Activated naive CD4-positive, alpha-beta T cell treated with anti-CD3 and anti-CD28 coated beads, Interleukin-2, amount 50 U/mL, for 16 hours (primary cell): ENCODE results near the gene GRIK4.

Source experiments
- DNase-seq: peaks from one replicate; pipeline ENCODE4 v3.0.0-alpha.2; 2020

GRIK4 gene

DNA sequence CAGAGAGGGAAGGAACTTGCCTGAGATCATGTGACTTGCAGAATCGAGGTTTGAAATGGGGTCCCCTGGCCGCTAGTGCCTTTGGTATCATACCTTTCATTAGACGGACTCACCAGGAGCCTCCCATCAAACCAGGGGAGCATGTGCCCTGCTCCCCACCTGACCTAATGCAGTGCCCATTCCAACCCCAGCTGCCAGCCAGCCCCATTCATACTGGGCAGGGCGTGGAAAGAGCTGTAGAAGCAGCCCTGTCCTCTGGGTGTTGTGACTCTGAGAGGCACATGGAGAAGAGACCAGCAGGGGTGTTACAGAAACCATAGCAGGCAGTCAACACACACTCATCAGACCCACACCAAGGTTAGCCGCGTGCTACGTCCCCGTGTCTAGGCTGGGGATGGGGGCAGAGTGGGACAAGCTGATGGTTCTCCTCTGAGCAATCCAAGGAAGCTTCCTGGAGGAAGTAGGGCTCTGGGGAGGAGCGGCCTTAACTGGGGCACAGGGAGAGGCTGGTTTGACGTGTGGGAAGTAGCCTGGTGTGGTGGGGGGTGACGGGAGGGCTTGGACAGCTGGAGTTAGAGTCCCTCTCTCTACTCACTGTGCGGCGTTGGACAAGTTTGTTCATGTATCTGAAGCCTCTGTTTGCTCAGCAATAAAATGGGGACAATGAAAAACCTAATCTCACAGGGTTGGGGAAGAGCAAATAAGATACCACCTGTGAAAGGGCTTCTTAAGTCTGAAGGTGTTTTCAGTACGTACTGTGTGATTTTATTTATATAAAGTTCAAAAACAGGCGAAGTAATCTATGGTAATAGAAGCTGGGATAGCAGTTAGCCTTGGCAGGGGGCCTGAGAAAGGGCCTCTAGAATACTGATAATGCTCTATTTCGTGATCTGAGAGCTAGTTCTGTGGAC, 14.0 kb downstream of the GRIK4 start:
- DNase-seq = no peak

DNA sequence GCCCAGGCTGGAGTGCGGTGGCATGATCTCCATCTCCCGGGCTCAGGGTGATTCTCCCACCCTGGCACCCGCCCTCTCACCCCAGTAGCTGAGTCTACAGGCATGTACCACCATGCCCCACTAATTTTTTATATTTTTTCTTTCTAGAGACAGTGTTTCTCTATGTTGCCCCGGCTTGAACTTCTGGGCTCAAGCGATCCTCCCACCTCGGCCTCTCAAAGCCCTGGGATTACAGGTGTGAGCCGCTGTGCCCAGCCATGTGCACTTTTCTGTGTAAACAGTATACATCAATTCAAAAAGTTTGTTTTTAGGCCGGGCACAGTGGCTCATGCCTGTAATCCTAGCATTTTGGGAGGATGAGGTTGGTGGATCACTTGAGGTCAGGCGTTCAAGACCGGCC, 14.7 kb downstream of the GRIK4 start:
- no peak for DNase-seq

DNA sequence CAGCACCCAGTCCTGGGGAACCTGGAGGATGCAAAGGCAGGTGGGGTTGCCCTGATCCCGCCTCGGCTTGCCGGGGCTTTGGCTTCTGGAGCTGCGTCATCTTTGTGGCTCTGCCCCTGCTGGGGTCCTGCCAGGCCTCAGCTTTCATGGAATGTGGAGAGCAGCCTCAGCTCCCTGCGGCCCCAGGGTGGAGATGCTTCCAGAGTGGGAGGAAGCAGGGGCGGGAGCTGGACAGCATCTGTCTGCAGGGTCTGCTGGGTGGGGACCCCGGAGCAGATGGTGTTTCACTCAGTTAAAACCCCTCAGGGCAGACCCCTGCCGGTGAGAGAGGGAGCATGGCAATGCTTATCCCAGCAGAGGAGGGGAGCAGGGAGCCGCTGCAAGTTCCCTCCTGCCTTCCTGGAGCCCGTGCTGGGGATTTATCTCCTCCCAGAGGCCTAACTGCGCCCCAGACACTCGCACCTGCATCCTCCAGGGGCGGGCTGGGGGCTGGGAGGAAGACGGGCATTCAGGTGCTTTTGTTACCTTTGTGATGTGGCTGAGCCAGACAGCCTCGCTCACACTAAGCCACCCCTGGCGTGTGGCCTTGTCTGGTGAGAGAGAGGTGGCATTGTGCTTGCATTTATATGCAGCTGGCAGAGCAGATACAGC, 15.7 kb downstream of the GRIK4 start:
- no peak for DNase-seq

DNA sequence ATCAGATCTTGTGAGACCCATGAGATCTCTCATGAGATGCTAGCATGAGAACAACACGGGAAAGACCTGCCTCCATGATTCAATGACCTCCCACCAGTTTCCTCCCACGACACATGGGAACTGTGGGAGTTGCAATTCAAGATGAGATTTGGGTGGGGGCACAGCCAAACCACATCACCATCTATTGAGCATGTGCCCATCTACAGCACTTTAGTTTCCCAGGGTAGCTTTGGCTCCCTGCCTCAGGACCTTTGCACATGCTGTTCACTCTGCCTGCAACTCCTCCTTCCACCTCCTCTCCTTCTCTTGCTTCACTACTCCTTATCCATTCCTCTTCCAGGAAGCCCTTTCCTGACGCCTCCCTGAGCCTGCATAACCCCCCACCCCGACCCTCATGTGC, 17.2 kb downstream of the GRIK4 start:
- no peak for DNase-seq

DNA sequence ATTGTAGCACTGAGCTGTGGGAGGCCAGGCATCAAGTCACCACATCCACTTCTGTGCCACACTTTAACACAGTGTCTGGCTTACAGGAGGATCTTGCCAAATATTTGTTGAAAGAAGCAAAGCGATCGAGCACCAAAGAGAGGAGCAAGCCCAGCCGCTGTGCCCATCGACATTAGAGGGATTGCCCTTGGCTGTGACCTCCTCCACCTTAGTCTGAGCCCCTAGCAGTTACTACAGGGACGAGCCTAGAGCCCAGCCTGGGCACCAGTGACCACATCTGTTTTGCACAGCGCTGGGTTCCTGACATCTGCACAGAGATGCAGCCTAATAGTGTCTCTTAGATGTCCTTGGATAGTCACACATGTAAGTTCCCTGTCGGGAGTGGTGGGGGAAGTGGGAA, 17.7 kb downstream of the GRIK4 start:
- no peak for DNase-seq

DNA sequence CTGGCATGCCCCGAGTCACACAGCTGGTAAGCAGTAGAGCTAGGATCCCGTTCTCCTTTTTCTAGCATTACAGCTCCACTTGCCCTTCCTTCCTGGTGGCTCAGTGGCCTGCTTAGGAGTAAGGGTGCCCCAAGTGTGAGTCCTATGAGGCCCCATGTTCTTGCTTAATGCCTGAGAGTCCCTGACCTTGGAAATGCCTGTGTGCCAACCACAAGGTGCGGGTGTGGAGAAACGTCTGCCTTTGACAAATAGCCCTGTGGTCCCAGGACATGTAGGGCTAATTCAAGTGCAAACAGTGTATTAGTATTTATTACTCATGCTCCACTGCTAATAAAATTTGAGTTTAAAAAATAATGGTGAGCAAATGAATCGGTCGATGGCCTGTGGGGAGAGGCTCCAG, 18.4 kb downstream of the GRIK4 start:
- DNase-seq = no peak

DNA sequence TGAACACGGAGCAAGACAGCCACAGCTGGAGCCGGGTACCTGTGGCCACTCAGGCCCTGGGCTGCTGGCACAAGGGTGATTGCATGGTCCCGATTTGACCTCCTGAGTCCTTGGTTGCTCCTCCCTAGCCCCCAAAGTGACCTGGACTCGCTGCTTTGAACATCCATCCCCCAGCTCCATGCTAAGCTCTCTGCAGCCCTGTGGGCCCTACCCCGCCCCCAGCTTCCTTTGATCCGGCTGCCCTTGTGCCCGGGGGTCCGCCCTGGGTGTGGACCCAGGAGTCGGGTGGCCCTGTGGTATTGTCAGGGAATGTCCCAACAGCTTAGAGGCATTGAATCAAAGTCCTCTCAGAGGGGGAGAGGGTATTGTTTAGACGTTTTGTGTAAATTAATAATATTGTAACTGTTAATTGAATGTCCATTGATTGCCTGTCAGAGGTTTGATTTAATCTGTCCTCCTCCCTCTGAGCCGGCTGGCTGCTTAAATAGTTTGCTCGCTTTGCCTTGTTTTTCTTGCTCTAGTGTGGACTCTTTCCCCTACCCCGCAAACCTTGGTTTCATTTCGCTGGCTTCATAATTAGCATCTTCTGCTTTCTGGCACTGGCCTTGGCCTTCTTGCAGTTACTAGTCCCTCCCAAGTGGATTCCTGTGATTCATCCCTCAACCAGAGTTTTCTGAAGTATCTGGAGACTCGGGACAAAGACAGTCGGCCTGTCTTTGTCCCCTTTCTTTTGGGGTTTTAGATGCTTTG, 20.7 kb downstream of the GRIK4 start:
- no peak for DNase-seq

DNA sequence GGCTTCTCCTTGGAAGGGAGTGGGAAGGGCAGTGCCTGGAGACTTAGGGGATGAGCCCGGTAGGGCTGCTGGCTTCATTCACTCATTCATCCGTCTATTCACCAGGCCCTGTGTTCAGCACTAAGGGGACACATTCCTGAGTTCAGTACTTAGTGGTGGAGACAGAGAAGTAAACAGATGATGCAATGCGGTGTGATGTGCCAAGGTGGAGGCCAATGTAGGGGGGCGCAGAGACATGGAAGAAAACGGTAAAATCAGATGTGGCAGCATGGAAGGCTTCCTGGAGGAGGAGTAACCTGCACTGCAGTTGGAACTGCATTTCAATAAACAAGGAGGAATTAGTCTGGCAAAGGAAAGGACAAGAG, 21.3 kb downstream of the GRIK4 start:
- no peak for DNase-seq

DNA sequence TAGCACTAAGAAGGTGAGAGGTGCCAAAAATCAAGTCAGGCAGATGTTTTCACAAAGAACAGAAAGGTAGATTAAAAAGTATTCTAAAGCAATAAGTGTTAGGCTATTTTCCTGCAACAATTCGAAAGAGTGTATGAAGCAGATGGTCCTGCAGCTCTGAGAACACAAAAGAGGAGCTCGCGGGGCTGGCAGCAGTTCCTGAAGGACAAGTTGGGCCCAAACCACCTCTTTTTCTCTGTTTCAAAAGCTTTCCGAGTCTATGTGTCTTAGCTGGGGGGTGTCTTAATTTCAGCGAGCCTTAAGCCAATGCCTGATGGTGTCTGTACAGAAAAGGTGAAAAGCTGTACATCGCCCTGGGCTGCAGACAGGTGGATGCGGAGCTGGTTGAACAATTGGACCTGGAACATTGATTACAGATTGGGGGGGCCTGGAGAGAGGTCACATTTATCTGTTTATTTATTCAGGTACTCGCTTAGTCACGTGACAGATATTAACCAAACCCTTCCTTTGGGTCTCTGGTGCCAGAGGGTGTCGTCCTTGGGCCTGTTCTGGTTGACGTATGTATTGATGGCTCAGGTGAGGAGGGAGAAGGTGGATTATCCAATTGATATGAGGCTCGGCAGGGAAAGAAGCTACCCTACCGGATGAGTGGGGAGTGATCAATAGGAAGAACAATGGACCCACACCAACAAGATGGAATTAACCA, 24.7 kb downstream of the GRIK4 start:
- DNase-seq = no peak

DNA sequence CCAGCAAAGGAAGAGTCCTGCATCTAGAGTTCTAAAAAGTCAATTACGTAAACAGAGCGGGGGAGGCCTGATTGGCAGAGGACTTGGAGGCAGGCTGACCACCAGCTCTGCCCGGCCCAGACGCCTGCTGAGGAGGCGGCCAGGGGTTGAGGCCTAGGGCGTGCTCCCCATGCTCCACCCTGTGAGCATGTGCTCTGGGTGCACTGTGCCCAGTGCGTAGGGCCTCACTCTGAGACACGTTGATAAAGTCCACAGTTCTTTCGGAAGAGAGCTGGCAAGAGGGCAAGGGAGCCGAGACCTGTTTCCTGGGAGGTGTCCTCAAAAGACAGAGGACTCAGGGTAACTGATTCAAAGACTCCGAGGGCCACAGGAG, 25.2 kb downstream of the GRIK4 start:
- DNase-seq = no peak

DNA sequence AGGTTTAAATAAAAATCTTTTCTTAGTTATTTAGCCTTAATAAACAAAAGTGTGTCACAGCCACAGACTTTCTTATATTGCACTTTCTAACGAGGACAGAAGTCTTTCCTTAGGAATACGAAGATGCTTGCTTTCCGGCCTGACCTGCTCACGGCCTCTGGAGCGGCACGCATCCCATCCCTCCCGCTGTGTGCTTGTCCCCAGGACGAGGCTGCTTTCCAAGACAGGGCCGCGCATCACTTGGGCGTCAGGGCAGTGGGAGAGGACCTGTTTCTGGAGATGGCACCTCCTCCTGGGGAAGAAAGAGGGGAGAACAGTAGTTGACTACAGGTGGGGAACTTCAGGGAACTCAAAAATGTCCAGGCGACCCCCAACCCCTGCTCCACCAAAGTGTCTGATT, 26.4 kb downstream of the GRIK4 start:
- no peak for DNase-seq

DNA sequence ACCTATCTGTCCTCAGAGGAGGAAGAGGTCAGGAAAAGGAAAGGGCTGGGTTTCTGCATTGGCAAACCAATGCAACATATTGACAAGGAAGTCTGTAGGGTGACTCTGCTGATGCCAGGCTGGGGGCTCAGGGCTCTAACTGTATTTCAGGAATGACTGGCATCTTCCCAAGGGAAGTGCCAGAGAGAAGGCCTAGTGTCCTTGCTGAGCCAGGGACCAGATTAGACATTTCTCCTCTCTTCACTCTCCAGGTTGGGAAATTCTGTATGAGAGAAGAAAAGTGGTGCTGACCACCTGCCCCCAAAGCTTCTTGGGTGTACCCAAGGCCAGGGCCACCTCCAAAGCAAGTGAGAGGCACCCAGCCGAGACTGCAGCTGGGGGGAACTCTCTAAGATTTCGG, 27.2 kb downstream of the GRIK4 start:
- no peak for DNase-seq

DNA sequence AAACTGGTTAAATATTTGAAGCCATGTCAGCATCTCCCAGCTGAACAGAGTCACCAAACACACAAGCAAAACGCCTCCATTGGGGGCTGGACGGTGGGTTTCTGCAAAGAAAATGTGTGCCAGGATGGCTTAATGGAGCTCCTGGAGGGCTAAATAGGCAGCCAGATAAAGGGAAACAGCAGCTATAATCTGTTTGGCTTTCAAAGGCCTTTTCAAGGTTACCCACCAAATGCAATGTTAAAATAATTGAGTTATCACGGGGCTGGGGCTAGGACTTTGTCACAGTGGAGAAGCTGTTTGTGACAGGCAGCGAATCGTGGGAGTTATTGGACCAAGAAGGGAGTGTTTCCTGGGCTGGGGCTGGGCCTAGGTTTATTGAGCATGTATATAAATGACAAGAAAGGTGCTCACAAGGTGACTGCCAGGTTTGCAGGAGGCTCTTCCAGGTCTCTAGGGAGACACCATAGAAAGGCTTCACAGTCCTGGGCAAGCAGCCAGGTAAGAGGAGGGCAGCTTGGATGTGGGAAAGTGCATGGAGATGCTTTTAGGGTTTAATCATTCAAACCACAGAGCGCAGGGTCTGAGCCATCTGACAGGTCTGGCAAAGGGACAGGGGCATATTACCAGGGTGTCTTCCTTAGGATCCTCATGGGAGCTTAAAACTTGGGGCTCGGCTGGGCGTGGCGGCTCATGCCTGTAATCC, 28.3 kb downstream of the GRIK4 start:
- no peak for DNase-seq

DNA sequence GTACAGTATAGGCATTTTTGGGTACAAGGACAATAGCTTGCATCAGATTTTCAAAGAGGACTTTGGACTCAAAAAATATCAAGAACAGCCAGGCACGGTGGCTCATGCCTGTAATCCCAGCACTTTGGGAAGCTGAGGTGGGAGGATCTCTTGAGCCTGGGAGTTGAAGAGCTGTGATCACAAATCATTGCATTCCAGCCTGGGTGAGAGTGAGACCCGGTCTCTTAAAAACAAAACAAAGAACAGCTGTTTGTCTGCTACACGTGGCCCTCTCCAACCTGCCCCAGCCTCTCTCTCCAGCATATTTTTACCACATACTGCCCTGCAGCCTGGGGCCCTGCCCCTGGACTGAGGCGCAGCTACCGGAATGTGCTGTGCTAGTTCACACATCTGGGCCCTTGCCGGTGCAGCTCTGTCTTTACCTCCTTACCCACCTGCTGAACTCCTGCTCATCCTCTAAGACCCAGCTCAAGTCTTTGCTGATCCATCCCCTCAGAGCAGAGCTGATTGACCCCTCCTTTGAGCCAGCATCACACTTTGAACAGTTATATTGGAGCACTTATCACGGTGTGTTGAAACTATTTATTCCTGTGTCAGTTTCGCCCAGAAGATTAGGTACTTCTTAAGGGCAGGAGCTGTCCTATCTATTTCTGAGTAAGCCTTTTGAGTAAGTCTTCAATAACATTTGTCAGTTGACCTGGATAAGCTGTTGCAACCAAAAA, 29.4 kb downstream of the GRIK4 start:
- DNase-seq = no peak

DNA sequence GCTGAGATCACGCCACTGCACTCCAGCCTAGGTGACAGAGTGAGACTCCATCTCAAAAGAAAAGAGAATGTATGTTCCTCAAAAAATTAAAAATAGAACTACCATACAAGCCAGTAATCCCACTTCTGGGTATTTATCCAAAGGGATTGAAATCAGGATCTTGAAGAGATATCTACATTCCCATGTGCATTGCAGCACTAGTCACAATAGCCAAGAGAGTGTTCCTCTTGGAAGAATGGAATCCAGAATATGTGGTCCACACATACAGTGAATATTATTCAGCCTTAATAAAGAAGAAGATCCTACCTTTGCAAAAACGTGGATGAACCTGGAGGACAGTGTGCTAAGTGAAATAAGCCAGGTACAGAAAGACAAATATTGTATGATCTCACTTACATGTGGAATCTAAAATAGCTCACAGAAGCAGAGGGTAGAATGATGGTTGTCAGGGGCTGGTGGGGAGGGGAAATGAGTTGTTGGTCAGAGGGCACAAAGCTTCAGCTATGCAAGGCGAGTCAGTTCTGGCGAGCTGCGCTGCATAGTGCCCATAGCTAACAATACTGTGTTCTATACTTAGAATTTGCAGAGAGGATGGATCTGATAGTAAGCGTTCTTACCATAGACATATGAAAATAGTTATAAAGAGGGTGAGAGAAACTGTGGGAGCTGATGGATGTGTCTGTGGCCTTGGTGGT, 32.1 kb downstream of the GRIK4 start:
- no peak for DNase-seq

DNA sequence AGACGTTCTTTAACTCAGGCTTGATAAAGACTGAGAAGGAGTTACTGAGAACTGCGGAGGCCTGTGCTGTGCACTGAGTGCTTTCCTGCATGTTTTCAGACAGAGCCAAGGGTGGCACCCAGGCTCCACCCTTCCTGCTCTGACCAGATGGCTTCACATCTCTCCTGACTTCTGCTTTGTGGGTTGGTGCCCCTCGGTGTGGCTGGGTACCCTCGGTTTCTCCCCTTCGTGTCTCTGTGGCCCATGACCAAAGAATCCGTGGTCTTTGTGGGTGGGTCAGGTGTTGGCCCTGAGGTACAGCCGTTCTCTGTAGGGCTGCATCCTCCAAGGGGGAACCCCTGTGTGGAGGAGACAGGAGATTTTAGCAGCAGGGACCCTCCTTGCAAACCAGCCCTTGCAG, 34.3 kb downstream of the GRIK4 start:
- no peak for DNase-seq

DNA sequence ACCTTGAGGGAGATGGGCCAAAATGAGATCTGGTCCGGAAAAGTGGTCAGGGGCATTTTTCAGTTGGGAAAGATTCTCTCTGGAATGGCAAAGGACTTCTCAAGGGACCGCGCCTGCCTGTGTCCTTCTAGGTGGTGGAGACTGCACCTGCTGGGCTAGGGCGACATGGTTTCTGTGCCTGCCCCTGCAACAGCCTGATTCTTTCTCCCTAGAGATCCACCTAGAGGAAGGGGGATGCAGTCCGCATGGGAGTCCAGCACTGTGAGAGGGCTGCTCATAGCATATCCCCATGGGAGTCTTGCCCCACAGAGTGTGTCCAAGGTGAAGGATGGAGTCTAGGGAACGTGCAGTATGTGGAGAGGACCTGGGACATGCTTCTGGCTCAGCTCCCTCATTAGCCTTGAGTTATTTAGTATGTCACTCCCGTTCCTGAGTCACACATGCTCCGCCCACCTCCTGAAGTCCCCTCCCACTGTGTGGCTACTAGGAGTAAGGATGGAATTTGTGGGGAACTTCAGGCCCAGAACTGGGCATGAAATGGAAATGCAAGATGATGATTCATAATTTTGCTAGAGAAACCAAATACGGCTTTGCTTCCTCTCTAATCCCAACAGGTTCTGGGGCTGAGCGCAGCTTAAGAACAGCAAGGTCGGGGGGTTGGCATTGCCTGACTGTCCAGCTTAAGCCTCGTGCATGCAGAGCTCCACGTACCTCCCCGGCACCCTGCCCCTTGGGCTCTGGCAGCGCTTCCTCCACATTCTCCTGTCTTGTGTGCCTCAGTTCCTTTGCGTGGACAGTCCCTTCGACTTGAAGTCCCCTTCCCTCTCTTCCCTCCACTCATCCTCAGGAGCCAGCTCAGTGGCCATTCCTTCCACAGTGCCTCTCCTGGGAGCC, 35.0 kb downstream of the GRIK4 start:
- DNase-seq = no peak

DNA sequence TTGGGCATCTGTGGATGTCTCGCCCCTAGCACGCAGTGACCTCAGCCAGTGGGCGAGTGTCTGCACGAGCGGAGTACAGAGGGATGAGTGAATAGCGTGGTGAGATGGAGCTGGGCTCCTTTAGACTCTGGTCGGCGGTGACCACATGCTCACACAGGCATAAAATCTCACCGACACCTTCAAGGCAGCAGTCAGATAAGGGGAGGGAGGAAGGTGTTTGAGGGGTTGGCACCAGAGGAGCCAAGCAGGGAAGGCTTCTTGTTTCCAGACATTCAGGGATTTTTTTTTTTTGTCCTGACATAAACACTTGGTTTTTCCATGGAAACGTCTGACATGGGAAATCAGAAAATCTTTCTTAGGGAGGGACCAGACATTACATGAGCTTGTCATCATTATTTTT, 35.8 kb downstream of the GRIK4 start:
- DNase-seq = no peak

DNA sequence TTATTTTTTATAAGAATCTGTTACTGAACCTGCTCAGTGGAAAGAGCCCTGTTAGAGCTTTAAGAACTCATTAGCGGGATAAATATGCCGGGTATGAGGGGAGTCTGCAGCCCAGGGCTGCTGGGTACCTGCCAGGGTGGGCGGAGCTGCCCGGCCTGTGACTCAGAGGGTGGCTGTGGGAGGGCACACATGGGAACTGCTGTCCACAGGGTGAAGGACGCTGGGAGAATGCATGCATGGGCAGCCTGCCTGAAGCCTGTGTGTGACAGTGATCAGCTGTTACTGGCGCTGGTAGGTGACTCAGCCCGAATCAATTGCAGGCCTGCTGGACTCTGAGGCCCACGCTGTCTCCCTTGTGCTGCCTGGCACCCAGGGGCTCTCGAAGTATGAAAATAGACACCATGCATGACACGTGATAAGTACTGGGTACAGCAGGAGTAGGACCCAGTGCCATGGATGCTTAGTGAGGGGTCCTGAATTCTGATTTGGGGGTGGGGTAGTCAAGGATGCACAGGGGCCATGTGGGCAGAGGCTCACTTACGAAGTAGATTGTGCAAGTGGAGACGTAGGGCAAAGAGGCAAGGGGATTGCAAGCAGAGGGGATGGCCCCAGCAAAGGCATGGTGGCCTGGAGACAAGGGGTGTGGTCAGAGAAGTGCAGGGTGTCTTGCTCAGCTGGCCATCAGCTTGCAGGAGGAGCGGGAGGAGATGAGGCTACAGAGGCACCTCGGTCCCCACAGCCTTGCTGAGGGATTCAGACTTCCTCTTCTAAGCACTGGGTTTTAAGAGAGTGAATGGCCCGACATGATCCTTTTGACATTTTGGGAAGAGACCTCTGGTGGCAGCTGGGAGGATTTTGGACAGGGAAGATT, 36.5 kb downstream of the GRIK4 start:
- no peak for DNase-seq
